SK-N-SH (cell line): ENCODE results near the gene SYT17. TPM values are rescaled to one million over a fixed set of nuclear protein-coding genes. Genes with fewer than 3 reads are reported as not detected.

Experiments used
- CTCF ChIA-PET: fragments of 300-600, 350-600 bp; formaldehyde crosslinking; extraction: SDS; loops from one replicate; lab custom pipeline; 2021; lab: Yijun Ruan, JAX
- POLR2A ChIA-PET: fragments of 350-600 bp; sonication (Branson Sonifier 250); formaldehyde crosslinking; extraction: SDS; loops from one replicate; lab custom pipeline; 2020; ENCODE audit warnings: antibody characterized with exemption, inconsistent platforms; lab: Yijun Ruan, JAX
- DNase-seq: peaks from one replicate; pipeline ENCODE4 v3.0.0; 2012
- H2AFZ ChIP-seq: fragments of 200-600 bp; sonication (generic); 2 replicates; pipeline ENCODE4 v1.8.1; 2016; ENCODE audit warnings: antibody characterized with exemption, mild to moderate bottlenecking, low read depth
- H3F3A ChIP-seq: fragments of 200-600 bp; sonication (generic); replicated peaks from 2 replicates; pipeline ENCODE3; 2016; ENCODE audit warnings: antibody characterized with exemption, mild to moderate bottlenecking; ENCODE audit not compliant: insufficient read depth
- H3K27ac ChIP-seq, 2 experiments: fragments of 200-500 bp in 1 of 2; fragments of 200-600 bp in 1 of 2; sonication (Bioruptor generic) in 1 of 2; sonication (generic), shearing (Covaris generic) in 1 of 2; 2 replicates each; pipeline versions ENCODE4 v1.5.1 to v1.6.1; 2014 to 2016; ENCODE audit warnings: low read depth in 2 of 2, inconsistent platforms in 1 of 2, low read length in 1 of 2, mild to moderate bottlenecking in 1 of 2, mixed read lengths in 1 of 2
- H3K27me3 ChIP-seq: fragments of 200-600 bp; sonication (generic), shearing (Covaris generic); 2 replicates; pipeline ENCODE4 v1.6.1; 2016; ENCODE audit warnings: mixed run types; ENCODE audit not compliant: insufficient read depth
- H3K36me3 ChIP-seq, 2 experiments: fragments of 200-500 bp in 1 of 2; fragments of 200-600 bp in 1 of 2; sonication (Bioruptor generic) in 1 of 2; sonication (generic) in 1 of 2; replicated peaks in 1 of 2; 2 replicates each; pipeline versions ENCODE3 to v1.5.1; 2014 to 2016; ENCODE audit warnings: low read length in 1 of 2, mild to moderate bottlenecking in 1 of 2; ENCODE audit not compliant: insufficient read depth in 2 of 2, control insufficient read depth in 1 of 2
- H3K4me1 ChIP-seq, 2 experiments: fragments of 200-500 bp in 1 of 2; fragments of 200-600 bp in 1 of 2; sonication (Bioruptor generic) in 1 of 2; sonication (generic), shearing (Covaris generic) in 1 of 2; 2 replicates each; pipeline versions ENCODE4 v1.5.1 to v1.6.1; 2014 to 2016; ENCODE audit warnings: low read depth in 1 of 2, low read length in 1 of 2, mixed run types in 1 of 2; ENCODE audit not compliant: insufficient read depth in 2 of 2, control insufficient read depth in 1 of 2
- H3K4me2 ChIP-seq: fragments of 200-600 bp; sonication (generic), shearing (Covaris generic); 2 replicates; pipeline ENCODE4 v1.6.1; 2017; ENCODE audit warnings: mixed run types
- H3K4me3 ChIP-seq, 2 experiments: fragments of 200-500 bp in 1 of 2; fragments of 200-600 bp in 1 of 2; sonication (Bioruptor generic) in 1 of 2; sonication (generic), shearing (Covaris generic) in 1 of 2; 2 replicates each; pipeline versions ENCODE4 v1.5.1 to v1.8.1; 2014 to 2016; ENCODE audit warnings: low read depth in 2 of 2, inconsistent platforms in 1 of 2, low read length in 1 of 2, mild to moderate bottlenecking in 1 of 2, mixed read lengths in 1 of 2, moderate library complexity in 1 of 2
- H3K79me2 ChIP-seq: fragments of 200-600 bp; sonication (generic); 2 replicates; pipeline ENCODE4 v1.8.1; 2017; ENCODE audit warnings: mild to moderate bottlenecking; ENCODE audit not compliant: insufficient read depth
- H3K9ac ChIP-seq: fragments of 200-600 bp; sonication (generic); 2 replicates; pipeline ENCODE4 v1.6.1; 2017; ENCODE audit warnings: mixed run types
- H3K9me2 ChIP-seq: fragments of 200-600 bp; sonication (generic); 2 replicates; pipeline ENCODE4 v1.6.1; 2017; ENCODE audit warnings: mixed run types
- H3K9me3 ChIP-seq: fragments of 200-600 bp; sonication (generic); 2 replicates; pipeline ENCODE4 v1.6.1; 2017; ENCODE audit warnings: mixed run types, mild to moderate bottlenecking, moderate library complexity
- H4K20me1 ChIP-seq: fragments of 200-600 bp; sonication (generic); 2 replicates; pipeline ENCODE4 v1.6.1; 2017; ENCODE audit warnings: mild to moderate bottlenecking, mixed run types; ENCODE audit not compliant: insufficient read depth
- CHD2 ChIP-seq: fragments of 150-350 bp; IDR thresholded peaks from 2 replicates; pipeline ENCODE4 v1.6.1; 2018; ENCODE audit warnings: low read length; ENCODE audit not compliant: partially characterized antibody
- ELF1 ChIP-seq: IDR thresholded peaks from 2 replicates; pipeline ENCODE4 v1.4.0; 2012
- EZH2phosphoT487 ChIP-seq: fragments of 200-600 bp; sonication (generic); IDR thresholded peaks from 2 replicates; pipeline ENCODE4 v1.6.1; 2017; ENCODE audit warnings: low read depth, mixed run types, mild to moderate bottlenecking, antibody characterized with exemption, moderate library complexity, borderline replicate concordance
- FOSL2 ChIP-seq: IDR thresholded peaks from 2 replicates; pipeline ENCODE4 v1.4.0; 2012; ENCODE audit warnings: low read depth, mild to moderate bottlenecking, moderate library complexity, borderline replicate concordance
- FOXJ3 ChIP-seq: sonication (generic); formaldehyde crosslinking; IDR thresholded peaks from 2 replicates; pipeline ENCODE4 v1.5.1; 2020; ENCODE audit warnings: mild to moderate bottlenecking, missing genetic modification reagents
- FOXM1 ChIP-seq: IDR thresholded peaks from 2 replicates; pipeline ENCODE4 v1.4.0; 2012; ENCODE audit warnings: low read depth, mild to moderate bottlenecking
- GABPA ChIP-seq: IDR thresholded peaks from 2 replicates; pipeline ENCODE4 v1.4.0; 2012; ENCODE audit warnings: low read depth, mild to moderate bottlenecking
- GATA2 ChIP-seq: sonication (generic); formaldehyde crosslinking; IDR thresholded peaks from 2 replicates; pipeline ENCODE4 v1.5.0; 2020; ENCODE audit warnings: mild to moderate bottlenecking, missing genetic modification reagents
- NRF1 ChIP-seq: IDR thresholded peaks from 2 replicates; pipeline ENCODE4 v1.6.1; 2012; ENCODE audit warnings: low read depth, mild to moderate bottlenecking, low read length
- RAD21 ChIP-seq: IDR thresholded peaks from 2 replicates; pipeline ENCODE4 v1.6.1; 2012; ENCODE audit warnings: mild to moderate bottlenecking, low read length
- RCOR1 ChIP-seq: fragments of 150-350 bp; IDR thresholded peaks from 2 replicates; pipeline ENCODE4 v1.6.1; 2017; ENCODE audit warnings: antibody characterized with exemption, low read length
- SIN3A ChIP-seq: IDR thresholded peaks from 2 replicates; pipeline ENCODE4 v1.6.1; 2012; ENCODE audit warnings: low read depth, mild to moderate bottlenecking, low read length, moderate library complexity, borderline replicate concordance
- SMC3 ChIP-seq: IDR thresholded peaks from 2 replicates; pipeline ENCODE4 v1.6.1; 2012; ENCODE audit warnings: low read depth, low read length, improper control_type of control experiment
- TAF1 ChIP-seq: IDR thresholded peaks from 2 replicates; pipeline ENCODE4 v1.6.1; 2012; ENCODE audit warnings: low read depth, mild to moderate bottlenecking, low read length, moderate library complexity, borderline replicate concordance
- WGBS: methylation state at CpG from one replicate; pipeline ENCODE4 v1.1.6; 2017; ENCODE audit warnings: low lambda C conversion rate; 5-methylcytosine and 5-hydroxymethylcytosine counted together
- polyA plus RNA-seq, 3 experiments: library from polyadenylated mRNA; depleted of rRNA; stranded (reverse); fragments of >200 nt; gene quantifications; 2 replicates each; pipeline ENCODE4 v1.2.3, GENCODE V29; 2012
- TF ChIP-seq, protein P1 (sequence below): IDR thresholded peaks from 2 replicates; pipeline ENCODE4; 2012
- TF ChIP-seq, protein P2 (sequence below): IDR thresholded peaks from 2 replicates; pipeline ENCODE4 v1.4.0; 2012; ENCODE audit warnings: low read depth, borderline replicate concordance
- TF ChIP-seq, protein P3 (sequence below): fragments of 150-350 bp; IDR thresholded peaks from 2 replicates; pipeline ENCODE4 v1.6.1; 2016; ENCODE audit warnings: mild to moderate bottlenecking, low read depth, low read length
- TF ChIP-seq, protein P4 (sequence below): fragments of 150-350 bp; IDR thresholded peaks from 2 replicates; pipeline ENCODE4 v1.6.1; 2017; ENCODE audit warnings: antibody characterized with exemption, low read length, low read depth, borderline replicate concordance

SYT17 gene
- polyA plus RNA-seq, 1 of the 3 experiments (the other 2 are of a cell fraction), result 0.21 TPM

DNA sequence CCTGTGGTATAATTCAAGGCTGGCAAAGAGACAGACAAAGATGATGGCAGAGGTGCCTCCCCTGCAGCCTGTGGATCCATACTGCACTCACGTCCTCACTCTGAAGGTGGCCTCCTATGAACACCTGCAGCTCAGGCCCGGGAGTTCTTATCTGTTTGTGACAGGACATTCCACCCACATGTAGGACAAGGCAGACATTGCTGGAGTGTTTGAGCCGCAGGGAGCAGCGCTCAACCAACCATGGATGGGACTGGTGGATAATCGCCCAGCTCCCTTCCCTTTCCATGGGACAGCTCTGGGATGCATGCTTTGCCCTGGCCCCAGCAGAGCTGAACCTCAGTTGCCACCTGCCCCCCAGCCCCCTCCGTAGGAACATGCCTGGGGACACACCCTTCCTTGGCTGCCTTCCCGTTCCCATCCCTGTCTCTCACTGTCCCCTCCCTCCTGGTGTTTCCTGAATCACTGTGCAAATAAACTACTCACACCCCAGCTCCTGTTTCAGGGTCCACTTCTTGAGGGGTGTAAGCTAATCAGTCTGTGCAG is 32.1 kb upstream of the SYT17 start:
- WGBS, result 59% methylated on average over 6 of the region's 7 CpGs
- Histone ChIP-seq H3K4me3 (no peak overlapping the region), H2AFZ (no peak overlapping the region), H4K20me1 (no peaks in the 10 kb centered on the region), H3K27ac (no peak overlapping the region), H3F3A (peaks cover 5% of the 10 kb centered on the region), H3K9me3 (no peaks in the 10 kb centered on the region), H3K9me2 (no peaks in the 10 kb centered on the region), H3K4me1 (peaks cover 17 to 40% of the 10 kb centered on the region in 2 experiments; a peak in 3 of 4 replicates), H3K27me3 (no peaks in the 10 kb centered on the region), H3K4me2 (no peak overlapping the region), H3K36me3 (no peaks in the 10 kb centered on the region), H3K9ac (no peak overlapping the region), H3K79me2 (no peaks in the 10 kb centered on the region)
- POLR2A ChIA-PET, result no interaction called here
- no peak for DNase-seq
- CTCF ChIA-PET, result interaction anchor here (1.1 to 1.9 kb wide), 3 partner anchors 8 to 50 kb away, joined by 4 to 9 read pairs (median 4); no protein-coding TSS in a partner anchor
- no peak for TF ChIP-seq TAF1
- no peak for TF ChIP-seq FOXM1
- no peak for TF ChIP-seq SIN3A
- no peak for TF ChIP-seq EZH2phosphoT487
- TF ChIP-seq RAD21, result no peak
- no peak for TF ChIP-seq NRF1

DNA sequence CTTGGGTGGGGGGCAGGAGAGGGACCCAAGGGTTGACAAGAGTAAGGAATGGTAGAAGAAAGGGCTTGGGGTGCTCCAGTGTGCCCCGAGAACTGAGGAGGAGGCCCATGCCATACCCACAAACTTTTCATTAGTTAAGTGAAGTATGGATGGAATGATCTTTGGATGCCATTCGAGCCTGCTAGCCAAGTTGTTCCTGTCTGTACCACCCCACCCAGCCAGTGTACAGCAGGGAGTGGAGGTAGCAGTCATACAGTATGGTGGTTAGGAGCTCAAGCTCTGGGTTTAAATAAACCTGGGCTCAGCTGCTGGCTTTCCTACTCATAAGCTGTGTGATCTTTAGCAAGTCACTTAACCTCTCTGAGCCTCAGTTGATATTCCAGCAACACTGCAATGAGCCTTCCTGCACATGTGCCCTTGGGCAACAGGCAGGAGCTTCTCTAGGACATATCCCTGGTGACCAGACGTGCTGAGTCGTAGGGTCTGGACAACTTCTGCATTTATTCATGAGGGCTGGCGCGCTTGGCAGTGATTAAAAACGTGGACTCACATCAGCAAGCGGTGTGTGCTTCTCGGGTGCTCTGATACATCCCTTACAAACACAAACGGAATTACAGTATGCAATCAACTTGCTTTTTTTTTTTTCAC is 31.4 kb upstream of the SYT17 start:
- Histone ChIP-seq H3K4me2 (no peak overlapping the region; the same call in 1 of the 2 replicates), H2AFZ (no peak overlapping the region), H3K9ac (no peak overlapping the region), H4K20me1 (no peaks in the 10 kb centered on the region), H3K27me3 (no peaks in the 10 kb centered on the region), H3K27ac (no peak overlapping the region), H3K9me2 (no peaks in the 10 kb centered on the region), H3K36me3 (no peaks in the 10 kb centered on the region), H3K4me1 (peaks cover 17 to 33% of the 10 kb centered on the region in 2 experiments; a peak in 3 of 4 replicates), H3K4me3 (no peak overlapping the region), H3K79me2 (no peaks in the 10 kb centered on the region), H3K9me3 (no peaks in the 10 kb centered on the region), H3F3A (no peaks in the 10 kb centered on the region)
- TF ChIP-seq, protein P1, sequence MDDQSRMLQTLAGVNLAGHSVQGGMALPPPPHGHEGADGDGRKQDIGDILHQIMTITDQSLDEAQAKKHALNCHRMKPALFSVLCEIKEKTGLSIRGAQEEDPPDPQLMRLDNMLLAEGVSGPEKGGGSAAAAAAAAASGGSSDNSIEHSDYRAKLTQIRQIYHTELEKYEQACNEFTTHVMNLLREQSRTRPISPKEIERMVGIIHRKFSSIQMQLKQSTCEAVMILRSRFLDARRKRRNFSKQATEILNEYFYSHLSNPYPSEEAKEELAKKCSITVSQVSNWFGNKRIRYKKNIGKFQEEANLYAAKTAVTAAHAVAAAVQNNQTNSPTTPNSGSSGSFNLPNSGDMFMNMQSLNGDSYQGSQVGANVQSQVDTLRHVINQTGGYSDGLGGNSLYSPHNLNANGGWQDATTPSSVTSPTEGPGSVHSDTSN, result no peak
- no peak for TF ChIP-seq GATA2 (CRISPR knock-in tag)
- TF ChIP-seq, protein P2, sequence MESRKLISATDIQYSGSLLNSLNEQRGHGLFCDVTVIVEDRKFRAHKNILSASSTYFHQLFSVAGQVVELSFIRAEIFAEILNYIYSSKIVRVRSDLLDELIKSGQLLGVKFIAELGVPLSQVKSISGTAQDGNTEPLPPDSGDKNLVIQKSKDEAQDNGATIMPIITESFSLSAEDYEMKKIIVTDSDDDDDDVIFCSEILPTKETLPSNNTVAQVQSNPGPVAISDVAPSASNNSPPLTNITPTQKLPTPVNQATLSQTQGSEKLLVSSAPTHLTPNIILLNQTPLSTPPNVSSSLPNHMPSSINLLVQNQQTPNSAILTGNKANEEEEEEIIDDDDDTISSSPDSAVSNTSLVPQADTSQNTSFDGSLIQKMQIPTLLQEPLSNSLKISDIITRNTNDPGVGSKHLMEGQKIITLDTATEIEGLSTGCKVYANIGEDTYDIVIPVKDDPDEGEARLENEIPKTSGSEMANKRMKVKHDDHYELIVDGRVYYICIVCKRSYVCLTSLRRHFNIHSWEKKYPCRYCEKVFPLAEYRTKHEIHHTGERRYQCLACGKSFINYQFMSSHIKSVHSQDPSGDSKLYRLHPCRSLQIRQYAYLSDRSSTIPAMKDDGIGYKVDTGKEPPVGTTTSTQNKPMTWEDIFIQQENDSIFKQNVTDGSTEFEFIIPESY, result no peak
- no peak for TF ChIP-seq GABPA
- TF ChIP-seq ELF1, result no peak
- TF ChIP-seq SMC3, result no peak
- TF ChIP-seq RCOR1, result no peak
- no peak for TF ChIP-seq FOSL2
- TF ChIP-seq FOXJ3 (CRISPR knock-in tag), result no peak
- TF ChIP-seq NRF1, result no peak
- TF ChIP-seq, protein P3, sequence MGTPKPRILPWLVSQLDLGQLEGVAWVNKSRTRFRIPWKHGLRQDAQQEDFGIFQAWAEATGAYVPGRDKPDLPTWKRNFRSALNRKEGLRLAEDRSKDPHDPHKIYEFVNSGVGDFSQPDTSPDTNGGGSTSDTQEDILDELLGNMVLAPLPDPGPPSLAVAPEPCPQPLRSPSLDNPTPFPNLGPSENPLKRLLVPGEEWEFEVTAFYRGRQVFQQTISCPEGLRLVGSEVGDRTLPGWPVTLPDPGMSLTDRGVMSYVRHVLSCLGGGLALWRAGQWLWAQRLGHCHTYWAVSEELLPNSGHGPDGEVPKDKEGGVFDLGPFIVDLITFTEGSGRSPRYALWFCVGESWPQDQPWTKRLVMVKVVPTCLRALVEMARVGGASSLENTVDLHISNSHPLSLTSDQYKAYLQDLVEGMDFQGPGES, result no peak
- no peak for TF ChIP-seq CHD2
- TF ChIP-seq, protein P4, sequence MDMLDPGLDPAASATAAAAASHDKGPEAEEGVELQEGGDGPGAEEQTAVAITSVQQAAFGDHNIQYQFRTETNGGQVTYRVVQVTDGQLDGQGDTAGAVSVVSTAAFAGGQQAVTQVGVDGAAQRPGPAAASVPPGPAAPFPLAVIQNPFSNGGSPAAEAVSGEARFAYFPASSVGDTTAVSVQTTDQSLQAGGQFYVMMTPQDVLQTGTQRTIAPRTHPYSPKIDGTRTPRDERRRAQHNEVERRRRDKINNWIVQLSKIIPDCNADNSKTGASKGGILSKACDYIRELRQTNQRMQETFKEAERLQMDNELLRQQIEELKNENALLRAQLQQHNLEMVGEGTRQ, result no peak
- WGBS, result 54% methylated on average over 10 of the region's 10 CpGs
- peak; percentile 36 for DNase-seq
- ChIA-PET CTCF (interaction anchor here (1.1 to 1.9 kb wide), 3 partner anchors 9 to 51 kb away, joined by 4 to 9 read pairs (median 4); no protein-coding TSS in a partner anchor), POLR2A (interaction anchor here (0.5 to 0.7 kb wide), 2 partner anchors 25 to 283 kb away, joined by 3 to 5 read pairs; no protein-coding TSS in a partner anchor)
